Measurements from ENCODE around the gene PPP6R2.

PPP6R2 gene

DNA sequence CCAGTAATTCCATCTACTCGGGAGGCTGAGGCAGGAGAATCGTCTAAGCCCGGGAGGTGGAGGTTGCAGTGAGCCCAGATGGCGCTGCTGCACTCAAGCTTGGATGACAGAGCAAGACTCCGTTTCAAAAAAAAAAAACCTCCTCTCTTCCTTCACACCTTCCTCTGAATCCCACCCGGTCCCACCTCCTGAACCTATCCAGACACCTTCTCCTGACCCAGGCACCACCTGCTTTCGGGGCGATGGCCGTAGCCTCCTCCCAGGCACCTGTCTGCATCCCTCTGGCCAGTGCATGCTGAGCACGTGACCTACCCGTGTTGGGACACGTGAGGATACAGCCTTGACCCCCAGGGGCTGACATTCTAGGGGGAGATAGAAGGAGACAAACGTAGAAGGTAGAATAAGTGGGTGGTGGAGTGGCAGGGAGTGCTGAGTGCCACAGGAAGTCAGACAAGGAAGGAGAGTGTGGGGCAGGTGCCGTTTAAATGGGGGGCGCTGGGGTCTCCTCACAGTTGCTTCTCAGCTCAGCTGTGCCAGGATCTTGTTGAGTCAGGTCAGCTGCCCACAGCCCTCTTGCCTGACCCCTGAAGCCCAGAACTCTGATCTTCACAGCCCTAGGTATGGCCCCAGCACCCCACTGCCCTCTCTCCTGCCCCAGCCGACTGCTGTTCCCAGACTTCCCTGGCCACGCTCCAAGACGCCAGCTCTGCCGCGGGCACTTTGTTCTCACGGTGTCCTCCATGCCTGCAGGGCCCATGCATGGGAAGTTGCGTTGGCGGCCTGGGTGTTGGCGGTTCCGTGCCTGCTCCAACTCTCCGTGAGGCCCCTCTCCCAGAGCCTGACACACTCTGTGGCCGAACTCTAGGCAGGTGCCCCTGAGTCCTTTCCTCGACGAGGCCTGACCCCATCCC lies 142.3 kb downstream of the PPP6R2 start:
- no peak for DNase-seq (ENCODE audit: low read depth)
- H3K4me3 ChIP-seq (ENCODE audit: low read length), result no peak overlapping the region
- TF ChIP-seq, protein P1, sequence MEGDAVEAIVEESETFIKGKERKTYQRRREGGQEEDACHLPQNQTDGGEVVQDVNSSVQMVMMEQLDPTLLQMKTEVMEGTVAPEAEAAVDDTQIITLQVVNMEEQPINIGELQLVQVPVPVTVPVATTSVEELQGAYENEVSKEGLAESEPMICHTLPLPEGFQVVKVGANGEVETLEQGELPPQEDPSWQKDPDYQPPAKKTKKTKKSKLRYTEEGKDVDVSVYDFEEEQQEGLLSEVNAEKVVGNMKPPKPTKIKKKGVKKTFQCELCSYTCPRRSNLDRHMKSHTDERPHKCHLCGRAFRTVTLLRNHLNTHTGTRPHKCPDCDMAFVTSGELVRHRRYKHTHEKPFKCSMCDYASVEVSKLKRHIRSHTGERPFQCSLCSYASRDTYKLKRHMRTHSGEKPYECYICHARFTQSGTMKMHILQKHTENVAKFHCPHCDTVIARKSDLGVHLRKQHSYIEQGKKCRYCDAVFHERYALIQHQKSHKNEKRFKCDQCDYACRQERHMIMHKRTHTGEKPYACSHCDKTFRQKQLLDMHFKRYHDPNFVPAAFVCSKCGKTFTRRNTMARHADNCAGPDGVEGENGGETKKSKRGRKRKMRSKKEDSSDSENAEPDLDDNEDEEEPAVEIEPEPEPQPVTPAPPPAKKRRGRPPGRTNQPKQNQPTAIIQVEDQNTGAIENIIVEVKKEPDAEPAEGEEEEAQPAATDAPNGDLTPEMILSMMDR (conservative IDR thresholded peaks at IDR 0.05; ENCODE audit: low read depth, low read length), result no peak

DNA sequence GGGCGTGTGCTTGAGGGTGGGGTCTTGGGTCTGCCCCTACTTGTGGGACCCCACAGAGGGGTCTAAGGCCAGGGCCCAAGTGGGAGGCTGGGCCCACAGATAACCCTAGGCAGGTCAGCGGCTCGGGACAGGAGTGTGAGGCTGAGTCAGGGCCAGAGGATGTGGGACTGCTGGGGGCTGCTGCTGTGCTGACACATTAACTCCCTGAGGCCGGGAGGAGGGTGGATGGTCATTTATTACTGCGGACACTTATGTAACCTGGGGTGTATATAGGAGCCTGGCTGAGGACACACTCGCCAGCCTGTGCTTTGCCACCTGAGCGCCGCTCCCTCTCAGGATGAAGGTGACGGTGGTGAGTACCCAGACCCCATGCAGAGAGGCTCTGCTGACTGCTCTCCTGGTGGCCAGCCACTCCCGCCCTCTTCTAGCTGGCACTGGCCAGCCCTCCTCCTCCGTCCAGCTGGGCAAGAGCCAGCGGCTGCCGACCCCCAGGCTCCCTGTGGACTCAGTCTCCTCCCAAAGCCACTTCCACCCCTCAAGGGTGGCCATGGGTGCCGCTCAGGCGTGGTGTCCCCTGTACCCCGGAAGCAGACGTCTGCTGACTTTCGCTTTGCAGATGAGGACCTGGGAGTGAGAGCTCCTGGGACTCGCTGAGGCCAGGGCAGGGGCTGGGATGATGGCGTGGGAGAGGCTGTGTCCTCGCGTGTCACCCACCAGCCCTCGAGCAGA lies 143.6 kb downstream of the PPP6R2 start, which contains the start of gene MIOX:
Gene MIOX, plus strand, starts transcription at position 299 of the 729 bp plus-strand sequence. Its CDS starts 39 bp downstream, at position 338.
- TF ChIP-seq, protein P1 (conservative IDR thresholded peaks at IDR 0.05; ENCODE audit: low read depth, low read length), result no peak
- no peak within 1 kb of the TSS for H3K4me3 ChIP-seq (ENCODE audit: low read length)

DNA sequence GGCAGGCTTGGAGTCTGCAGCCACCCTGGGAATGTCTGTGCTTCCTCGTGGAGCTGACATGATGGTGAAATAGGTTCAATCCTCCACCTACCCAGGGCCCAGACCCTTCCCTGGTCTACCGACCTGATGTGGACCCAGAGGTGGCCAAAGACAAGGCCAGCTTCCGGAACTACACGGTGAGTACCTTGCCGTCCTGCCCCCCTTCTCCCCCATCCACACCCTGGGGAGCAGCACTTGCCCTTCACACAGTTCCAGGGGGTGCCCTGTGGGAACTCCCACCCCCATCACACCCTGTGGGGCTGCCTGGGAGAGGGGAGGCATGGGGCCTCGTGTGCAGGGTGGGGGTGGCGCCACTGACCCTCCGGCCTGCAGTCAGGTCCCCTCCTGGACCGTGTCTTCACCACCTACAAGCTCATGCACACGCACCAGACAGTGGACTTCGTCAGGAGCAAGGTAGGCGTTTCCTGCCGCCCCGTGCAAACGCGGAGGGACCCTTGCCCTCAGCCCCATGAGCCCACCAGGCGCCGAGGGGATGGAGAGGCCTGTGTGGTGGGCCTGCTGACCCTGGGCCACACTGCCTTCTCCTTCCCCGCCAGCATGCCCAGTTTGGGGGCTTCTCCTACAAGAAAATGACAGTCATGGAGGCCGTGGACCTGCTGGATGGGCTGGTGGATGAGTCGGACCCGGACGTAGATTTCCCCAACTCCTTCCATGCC lies 144.3 kb downstream of the PPP6R2 start:
- TF ChIP-seq, protein P1 (conservative IDR thresholded peaks at IDR 0.05; ENCODE audit: low read depth, low read length), result no peak
- H3K4me3 ChIP-seq (ENCODE audit: low read length), result no peak overlapping the region
- no peak for DNase-seq (ENCODE audit: low read depth)

More for the DNA sequence above, 143.6 kb downstream of the PPP6R2 start, which contains the start of gene MIOX:
- no peak for DNase-seq (ENCODE audit: low read depth)

DNA sequence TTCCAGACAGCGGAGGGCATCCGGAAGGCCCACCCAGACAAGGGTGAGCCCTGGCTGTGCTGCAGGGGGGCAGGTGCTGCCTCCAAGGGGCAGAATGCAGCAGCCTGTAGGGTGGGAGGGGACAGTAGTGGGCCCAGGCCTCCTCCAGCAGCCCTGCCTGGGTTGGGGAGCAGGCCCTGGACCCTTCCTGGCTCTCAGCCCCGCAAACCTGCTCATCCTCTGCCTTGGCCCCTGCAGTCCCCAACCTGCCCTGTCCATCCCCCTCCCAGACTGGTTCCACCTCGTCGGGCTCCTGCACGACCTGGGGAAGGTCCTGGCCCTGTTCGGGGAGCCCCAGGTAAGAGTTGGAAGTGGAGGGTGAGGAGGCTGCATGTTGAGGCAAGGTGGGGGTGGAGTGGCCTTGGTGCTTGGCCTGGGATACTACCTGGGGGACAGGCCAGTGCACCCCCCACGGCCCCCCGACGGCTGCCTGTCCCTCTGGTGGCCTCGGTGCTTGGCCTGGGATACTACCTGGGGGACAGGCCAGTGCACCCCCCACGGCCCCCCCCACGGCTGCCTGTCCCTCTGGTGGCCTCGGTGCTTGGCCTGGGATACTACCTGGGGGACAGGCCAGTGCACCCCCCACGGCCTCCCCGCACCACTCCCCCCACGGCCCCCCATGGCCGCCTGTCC lies 145.0 kb downstream of the PPP6R2 start:
- H3K4me3 ChIP-seq (ENCODE audit: low read length), result no peak overlapping the region
- DNase-seq (ENCODE audit: low read depth), result no peak
- TF ChIP-seq, protein P1 (conservative IDR thresholded peaks at IDR 0.05; ENCODE audit: low read depth, low read length), result no peak

DNA sequence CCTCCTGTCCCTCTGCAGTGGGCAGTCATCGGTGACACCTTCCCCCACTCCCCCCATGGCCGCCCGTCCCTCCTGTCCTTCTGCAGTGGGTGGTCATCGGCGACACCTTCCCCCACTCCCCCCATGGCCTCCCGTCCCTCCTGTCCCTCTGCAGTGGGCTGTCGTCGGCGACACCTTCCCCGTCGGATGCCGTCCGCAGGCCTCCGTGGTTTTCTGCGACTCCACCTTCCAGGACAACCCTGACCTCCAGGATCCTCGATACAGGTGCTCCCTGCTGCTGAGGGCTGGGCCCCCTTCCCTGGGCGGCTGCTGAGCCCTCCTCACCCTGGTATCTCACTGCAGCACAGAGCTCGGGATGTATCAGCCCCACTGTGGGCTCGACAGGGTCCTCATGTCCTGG lies 145.8 kb downstream of the PPP6R2 start:
- H3K4me3 ChIP-seq (ENCODE audit: low read length), result no peak overlapping the region
- TF ChIP-seq, protein P1 (conservative IDR thresholded peaks at IDR 0.05; ENCODE audit: low read depth, low read length), result no peak
- no peak for DNase-seq (ENCODE audit: low read depth)
